GM12892 (cell line): Measurements from ENCODE around the gene RAMAC.

Experiments
- POLR2AphosphoS5 ChIP-seq: IDR thresholded peaks from 2 replicates; pipeline ENCODE4 v1.6.1; 2011; ENCODE audit warnings: low read depth, low read length, control low read depth
- TAF1 ChIP-seq: IDR thresholded peaks from 2 replicates; pipeline ENCODE4 v1.6.1; 2011; ENCODE audit warnings: low read depth, mild to moderate bottlenecking, control low read depth, low read length, borderline replicate concordance

GRCh38 chr15:82999426-82999825, 13.4 kb downstream of the RAMAC start:
- TF ChIP-seq POLR2AphosphoS5, result no peak
- no peak for TF ChIP-seq TAF1
